OCI-LY1 (cell line): ENCODE measurements around the gene NRP2.

Experiments
- H2AFZ ChIP-seq: fragments of 200-600 bp; sonication (generic), shearing (Covaris generic); 2 replicates; pipeline ENCODE4 v1.6.0; 2014; ENCODE audit warnings: antibody characterized with exemption, mild to moderate bottlenecking, low read length
- H3F3A ChIP-seq: fragments of 200-600 bp; sonication (generic), shearing (Covaris generic); 2 replicates; pipeline ENCODE4 v1.6.0; 2014; ENCODE audit warnings: mild to moderate bottlenecking, antibody characterized with exemption, low read length, moderate library complexity; ENCODE audit not compliant: insufficient read depth
- H3K27ac ChIP-seq: fragments of 200-600 bp; sonication (generic); 2 replicates; pipeline ENCODE4 v1.5.1; 2014; ENCODE audit warnings: low read length, mixed run types, mild to moderate bottlenecking, low read depth; ENCODE audit not compliant: poor library complexity, severe bottlenecking
- H3K27me3 ChIP-seq: fragments of 200-600 bp; sonication (generic); 2 replicates; pipeline ENCODE4 v1.6.0; 2014; ENCODE audit warnings: antibody characterized with exemption, mild to moderate bottlenecking, low read length, moderate library complexity; ENCODE audit not compliant: insufficient read depth
- H3K36me3 ChIP-seq: fragments of 200-600 bp; sonication (generic); 2 replicates; pipeline ENCODE4 v1.6.1; 2014; ENCODE audit warnings: mild to moderate bottlenecking, antibody characterized with exemption, low read length, moderate library complexity, mixed read lengths; ENCODE audit not compliant: insufficient read depth
- H3K4me1 ChIP-seq: fragments of 200-600 bp; sonication (generic); 2 replicates; pipeline ENCODE4 v1.5.1; 2014; ENCODE audit warnings: mild to moderate bottlenecking, low read length, moderate library complexity; ENCODE audit not compliant: insufficient read depth, severe bottlenecking
- H3K4me2 ChIP-seq: fragments of 200-600 bp; sonication (generic), shearing (Covaris generic); 2 replicates; pipeline ENCODE4 v1.6.1; 2014; ENCODE audit warnings: low read length
- H3K4me3 ChIP-seq: fragments of 200-600 bp; sonication (generic); 2 replicates; pipeline ENCODE4 v1.5.1; 2014; ENCODE audit warnings: low read length, low read depth, mild to moderate bottlenecking, mixed read lengths; ENCODE audit not compliant: poor library complexity, severe bottlenecking
- H3K79me2 ChIP-seq: fragments of 200-600 bp; shearing (Covaris generic); 2 replicates; pipeline ENCODE4 v1.6.1; 2016; ENCODE audit warnings: mixed run types, low read length, mixed read lengths; ENCODE audit not compliant: insufficient read depth
- H3K9ac ChIP-seq: fragments of 200-600 bp; sonication (generic), shearing (Covaris generic); 2 replicates; pipeline ENCODE4 v1.6.1; 2014; ENCODE audit warnings: mild to moderate bottlenecking, low read length, mixed read lengths
- H3K9me2 ChIP-seq: fragments of 200-600 bp; sonication (generic), shearing (Covaris generic); 2 replicates; pipeline ENCODE4 v1.6.1; 2014; ENCODE audit warnings: low read depth, mild to moderate bottlenecking, low read length, mixed read lengths
- H3K9me3 ChIP-seq: fragments of 200-600 bp; shearing (Covaris generic); 2 replicates; pipeline ENCODE4 v1.6.1; 2014; ENCODE audit warnings: low read length, mixed read lengths
- H4K20me1 ChIP-seq: fragments of 200-600 bp; sonication (generic), shearing (Covaris generic); 2 replicates; pipeline ENCODE4 v1.6.0; 2016; ENCODE audit warnings: mild to moderate bottlenecking, low read length; ENCODE audit not compliant: insufficient read depth
- EZH2 ChIP-seq: fragments of 200-600 bp; sonication (generic), shearing (Covaris generic); IDR thresholded peaks from 2 replicates; pipeline ENCODE4 v1.8.0; 2017; ENCODE audit warnings: borderline replicate concordance, mixed run types, mild to moderate bottlenecking, antibody characterized with exemption, low read length, moderate library complexity, mixed read lengths
- TF ChIP-seq, protein P1 (sequence below): fragments of 200-600 bp; sonication (generic), shearing (Covaris generic); IDR thresholded peaks from 2 replicates; pipeline ENCODE4 v1.5.1; 2017; ENCODE audit warnings: mild to moderate bottlenecking, antibody characterized with exemption, low read length, moderate library complexity, mixed read lengths

Gene NRP2

DNA sequence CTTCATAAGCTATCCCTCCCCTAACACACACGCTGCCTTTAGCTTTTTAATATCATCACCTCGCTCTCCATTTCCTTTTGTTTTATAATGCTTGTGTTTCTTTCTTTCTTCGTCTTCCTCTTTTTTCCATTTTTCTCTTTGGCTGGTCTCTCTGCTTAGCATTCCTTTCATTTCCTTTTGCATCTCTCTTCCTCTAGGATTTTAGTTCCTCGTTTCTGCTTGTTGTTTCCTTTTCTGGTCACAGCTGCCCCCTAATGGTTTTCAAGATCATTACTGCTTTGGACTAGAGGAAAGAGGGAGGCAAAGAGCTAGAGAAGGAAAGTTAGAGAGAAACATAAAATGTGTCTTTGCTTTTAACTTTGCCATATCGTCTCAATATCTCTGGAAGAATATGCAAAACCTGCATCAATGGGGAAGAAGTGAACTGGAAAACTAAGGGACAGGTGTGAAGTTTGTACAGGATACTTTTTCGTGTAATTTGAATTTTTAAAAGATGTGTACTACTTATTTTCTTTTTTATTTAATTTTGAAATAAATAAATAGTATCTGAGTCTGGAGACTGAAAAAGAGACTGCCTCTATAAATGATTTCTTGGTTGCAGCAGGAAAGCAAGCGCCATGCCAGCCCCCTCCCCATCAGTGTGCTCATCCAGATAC, 6.3 kb upstream of the NRP2 start:
- no peak overlapping the region for H3K27ac ChIP-seq

DNA sequence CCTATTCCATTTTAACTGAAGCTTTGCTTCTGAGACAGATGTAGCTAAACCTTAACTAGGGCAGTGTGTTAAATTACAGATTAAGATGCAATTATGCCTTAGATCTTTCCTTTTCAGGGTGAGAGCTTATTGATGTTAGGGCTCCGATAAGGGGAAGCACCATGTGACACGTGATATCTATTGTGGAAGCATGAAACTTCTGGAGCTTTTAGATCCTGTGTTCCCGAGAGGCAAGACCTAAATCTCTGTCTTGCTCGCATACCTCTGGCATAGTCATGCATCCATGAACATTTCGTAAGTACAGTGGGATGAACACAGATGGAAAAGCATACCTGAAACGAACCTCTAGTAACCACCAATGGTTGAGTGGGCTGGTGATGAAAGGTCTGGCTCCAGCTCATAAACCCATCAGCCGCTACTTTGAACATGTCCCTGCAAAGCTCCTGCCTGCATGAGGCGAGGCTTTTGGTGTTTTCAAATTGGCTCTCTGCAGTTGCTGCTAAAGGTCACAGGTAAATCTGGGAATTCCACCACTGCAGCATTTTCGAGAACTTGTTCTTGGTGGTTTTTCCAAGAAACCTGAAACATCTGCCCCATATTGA, 3.7 kb upstream of the NRP2 start:
- H3F3A ChIP-seq = no peaks in the 10 kb centered on the region
- H2AFZ ChIP-seq = no peak overlapping the region
- no peaks in the 10 kb centered on the region for H3K9me2 ChIP-seq
- no peak overlapping the region for H3K4me2 ChIP-seq
- no peak overlapping the region for H3K4me3 ChIP-seq
- H3K9me3 ChIP-seq = no peaks in the 10 kb centered on the region
- TF ChIP-seq, protein P1, sequence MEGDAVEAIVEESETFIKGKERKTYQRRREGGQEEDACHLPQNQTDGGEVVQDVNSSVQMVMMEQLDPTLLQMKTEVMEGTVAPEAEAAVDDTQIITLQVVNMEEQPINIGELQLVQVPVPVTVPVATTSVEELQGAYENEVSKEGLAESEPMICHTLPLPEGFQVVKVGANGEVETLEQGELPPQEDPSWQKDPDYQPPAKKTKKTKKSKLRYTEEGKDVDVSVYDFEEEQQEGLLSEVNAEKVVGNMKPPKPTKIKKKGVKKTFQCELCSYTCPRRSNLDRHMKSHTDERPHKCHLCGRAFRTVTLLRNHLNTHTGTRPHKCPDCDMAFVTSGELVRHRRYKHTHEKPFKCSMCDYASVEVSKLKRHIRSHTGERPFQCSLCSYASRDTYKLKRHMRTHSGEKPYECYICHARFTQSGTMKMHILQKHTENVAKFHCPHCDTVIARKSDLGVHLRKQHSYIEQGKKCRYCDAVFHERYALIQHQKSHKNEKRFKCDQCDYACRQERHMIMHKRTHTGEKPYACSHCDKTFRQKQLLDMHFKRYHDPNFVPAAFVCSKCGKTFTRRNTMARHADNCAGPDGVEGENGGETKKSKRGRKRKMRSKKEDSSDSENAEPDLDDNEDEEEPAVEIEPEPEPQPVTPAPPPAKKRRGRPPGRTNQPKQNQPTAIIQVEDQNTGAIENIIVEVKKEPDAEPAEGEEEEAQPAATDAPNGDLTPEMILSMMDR = no peak
- H4K20me1 ChIP-seq = no peaks in the 10 kb centered on the region
- H3K27ac ChIP-seq = no peak overlapping the region
- H3K27me3 ChIP-seq = no peaks in the 10 kb centered on the region
- no peak overlapping the region for H3K9ac ChIP-seq
- H3K4me1 ChIP-seq = peaks cover 23% of the 10 kb centered on the region
- H3K79me2 ChIP-seq = no peaks in the 10 kb centered on the region
- no peaks in the 10 kb centered on the region for H3K36me3 ChIP-seq

More for the DNA sequence above, 6.3 kb upstream of the NRP2 start:
- H3K27me3 ChIP-seq = no peaks in the 10 kb centered on the region
- no peaks in the 10 kb centered on the region for H3F3A ChIP-seq
- no peaks in the 10 kb centered on the region for H3K9me2 ChIP-seq
- no peaks in the 10 kb centered on the region for H4K20me1 ChIP-seq
- TF ChIP-seq EZH2 = no peak
- TF ChIP-seq, protein P1 = peak; percentile 90
- H2AFZ ChIP-seq = no peak overlapping the region
- H3K4me2 ChIP-seq = no peak overlapping the region
- H3K4me3 ChIP-seq = no peak overlapping the region
- no peaks in the 10 kb centered on the region for H3K79me2 ChIP-seq
- H3K36me3 ChIP-seq = no peaks in the 10 kb centered on the region
- no peak overlapping the region for H3K9ac ChIP-seq
- H3K9me3 ChIP-seq = no peaks in the 10 kb centered on the region
- H3K4me1 ChIP-seq = peaks cover 5% of the 10 kb centered on the region

DNA sequence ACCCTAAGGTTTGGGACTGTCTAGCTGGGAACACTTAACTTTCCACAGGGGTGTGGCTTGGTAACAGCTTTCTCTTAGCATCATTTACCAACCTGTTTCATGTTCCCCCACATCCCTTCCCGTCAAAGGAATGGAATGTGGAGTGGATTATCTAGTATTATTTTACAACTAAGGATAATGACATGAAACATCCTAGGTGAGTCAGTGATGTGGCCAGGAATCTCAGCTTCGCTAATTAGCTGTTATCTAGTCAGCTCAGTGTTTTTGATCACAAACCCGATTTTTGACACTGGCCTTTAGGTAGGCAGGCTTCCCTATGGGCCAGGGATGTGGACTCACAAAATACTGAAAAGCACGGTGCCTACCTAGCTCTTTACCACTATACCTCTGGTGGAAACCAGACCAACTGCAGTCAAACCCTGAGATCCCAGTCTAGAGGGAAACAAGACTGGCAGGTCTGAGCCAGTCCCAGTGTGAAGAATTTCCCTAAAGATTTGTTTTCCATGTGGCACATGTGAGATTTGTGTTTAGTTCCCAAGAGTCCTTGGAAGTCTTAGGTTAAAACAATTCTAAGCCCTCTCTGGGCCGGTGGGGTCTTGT, 2.8 kb upstream of the NRP2 start:
- H4K20me1 ChIP-seq = no peaks in the 10 kb centered on the region
- no peaks in the 10 kb centered on the region for H3K36me3 ChIP-seq
- no peaks in the 10 kb centered on the region for H3K9me3 ChIP-seq
- no peak overlapping the region for H2AFZ ChIP-seq
- no peak overlapping the region for H3K27ac ChIP-seq
- H3F3A ChIP-seq = no peaks in the 10 kb centered on the region
- TF ChIP-seq, protein P1 = no peak
- TF ChIP-seq EZH2 = no peak
- H3K4me3 ChIP-seq = no peak overlapping the region
- peaks cover 32% of the 10 kb centered on the region for H3K4me1 ChIP-seq
- H3K4me2 ChIP-seq = no peak overlapping the region
- no peaks in the 10 kb centered on the region for H3K9me2 ChIP-seq
- H3K79me2 ChIP-seq = no peaks in the 10 kb centered on the region
- no peaks in the 10 kb centered on the region for H3K27me3 ChIP-seq
- no peak overlapping the region for H3K9ac ChIP-seq
